Esophagus muscularis mucosa (tissue), 3 donors: ENCODE data around the gene NHLRC4.

Experiments used
- CTCF ChIP-seq, 3 experiments: fragments of 200-600 bp in 2 of 3; fragments of 450-650 bp in 1 of 3; sonication (generic) in 2 of 3; IDR thresholded peaks; one replicate each; pipeline ENCODE4 v1.5.1; 2017 to 2019; ENCODE audit warnings: antibody characterized with exemption in 3 of 3, mild to moderate bottlenecking in 2 of 3, moderate library complexity in 1 of 3
- POLR2AphosphoS5 ChIP-seq, 2 donors: sonication (generic); formaldehyde crosslinking; IDR thresholded peaks; one replicate each; pipeline ENCODE4 v1.6.1; 2017; ENCODE audit warnings: antibody characterized with exemption in 2 of 2

- TF ChIP-seq POLR2AphosphoS5 (IDR thresholded peaks at IDR 0.05): no peak
- TF ChIP-seq CTCF (IDR thresholded peaks at IDR 0.05): no peak
These were observed 3.6 kb upstream of the NHLRC4 start for GRCh38 chr16:563072-563644.
